GM18951 (cell line): ENCODE measurements around the gene ANLN.

ENCODE experiments used
- POLR2A ChIP-seq: IDR thresholded peaks from 4 replicates; pipeline ENCODE4 v1.6.1; 2011; ENCODE audit warnings: mild to moderate bottlenecking; ENCODE audit not compliant: insufficient read length, insufficient read depth; ENCODE audit errors: extremely low read depth
- in situ Hi-C: fragments of 300-500 bp; cut with MboI; formaldehyde crosslinking; loops from one replicate; pipeline ENCODE4 v1.12.0; 2022; ENCODE audit warnings: low sequenced_read_pairs, mixed read lengths, inconsistent platforms; ENCODE audit not compliant: unreplicated experiment

Gene ANLN

GRCh38 chr7:36388423-36388822, 1.2 kb upstream of the ANLN start:
- in situ Hi-C loops: no loop called here
- no peak for TF ChIP-seq POLR2A

GRCh38 chr7:36390199-36391090, 783 bp downstream of the ANLN start:
- TF ChIP-seq POLR2A: no peak
- in situ Hi-C loops: no loop called here

- TF ChIP-seq POLR2A: no peak
- in situ Hi-C loops: no loop called here
Observed at GRCh38 chr7:36391436-36392198, 2.0 kb downstream of the ANLN start.

GRCh38 chr7:36393826-36394225, 4.2 kb downstream of the ANLN start:
- TF ChIP-seq POLR2A: no peak
- in situ Hi-C loops: no loop called here

GRCh38 chr7:36395171-36395894, 5.7 kb downstream of the ANLN start:
- TF ChIP-seq POLR2A: no peak
- in situ Hi-C loops: no loop called here

- TF ChIP-seq POLR2A: no peak
- in situ Hi-C loops: no loop called here
Observed at GRCh38 chr7:36396150-36396549, 6.5 kb downstream of the ANLN start.

GRCh38 chr7:36400036-36400435, 10.4 kb downstream of the ANLN start:
- no peak for TF ChIP-seq POLR2A
- in situ Hi-C loops: no loop called here

- in situ Hi-C loops: no loop called here
- no peak for TF ChIP-seq POLR2A
Observed at GRCh38 chr7:36400606-36401005, 10.9 kb downstream of the ANLN start.

GRCh38 chr7:36403452-36403851, 13.8 kb downstream of the ANLN start:
- in situ Hi-C loops: no loop called here
- TF ChIP-seq POLR2A: no peak

- in situ Hi-C loops: no loop called here
- TF ChIP-seq POLR2A: no peak
Observed at GRCh38 chr7:36404639-36405408, 15.2 kb downstream of the ANLN start.

- in situ Hi-C loops: no loop called here
- no peak for TF ChIP-seq POLR2A
Observed at GRCh38 chr7:36405409-36405803, 15.7 kb downstream of the ANLN start.

GRCh38 chr7:36406156-36406555, 16.5 kb downstream of the ANLN start:
- in situ Hi-C loops: no loop called here
- no peak for TF ChIP-seq POLR2A

- in situ Hi-C loops: no loop called here
- TF ChIP-seq POLR2A: no peak
Observed at GRCh38 chr7:36407636-36408550, 18.2 kb downstream of the ANLN start.
